NCI-H524 treated with DMSO at 0.1 percent for 48 hours (cell line): ENCODE results near the gene HID1.
"Not testable (repeated sequence)": the region's sequence is repeated elsewhere in the genome, so short reads cannot be mapped to it uniquely, and the experiment has no call there.

Experiments
- DNase-seq: peaks from one replicate; lab custom pipeline; 2025; lab: John Stamatoyannopoulos, UW

Gene HID1

GRCh38 chr17:74921769-74922168, 50.8 kb downstream of the HID1 start:
- no peak for DNase-seq

GRCh38 chr17:74921026-74921681, 51.4 kb downstream of the HID1 start:
- DNase-seq, result no peak

- DNase-seq, result no peak
These were observed 51.9 kb downstream of the HID1 start for GRCh38 chr17:74920642-74921025.

- DNase-seq, result no peak
These were observed 52.3 kb downstream of the HID1 start for GRCh38 chr17:74920306-74920620.

GRCh38 chr17:74919440-74920305, 52.9 kb downstream of the HID1 start:
- DNase-seq, result no peak

GRCh38 chr17:74918906-74919305, 53.7 kb downstream of the HID1 start:
- DNase-seq, result no peak

- DNase-seq, result no peak
These were observed 55.1 kb downstream of the HID1 start for GRCh38 chr17:74917430-74917829.

GRCh38 chr17:74916851-74917199, 55.7 kb downstream of the HID1 start:
- no peak for DNase-seq

- no peak for DNase-seq
These were observed 56.3 kb downstream of the HID1 start for GRCh38 chr17:74916136-74916850.

- not testable (repeated sequence) for DNase-seq
These were observed 61.1 kb downstream of the HID1 start for GRCh38 chr17:74911423-74911822.

GRCh38 chr17:74909097-74909496, 63.5 kb downstream of the HID1 start:
- DNase-seq, result not testable (repeated sequence)

GRCh38 chr17:74907012-74907411, 65.5 kb downstream of the HID1 start:
- no peak for DNase-seq

GRCh38 chr17:74906214-74906793, 66.3 kb downstream of the HID1 start:
- not testable (repeated sequence) for DNase-seq

GRCh38 chr17:74904687-74905409, 67.7 kb downstream of the HID1 start:
- no peak for DNase-seq

- no peak for DNase-seq
These were observed 68.9 kb downstream of the HID1 start for GRCh38 chr17:74903671-74904070.

GRCh38 chr17:74903034-74903433, 69.5 kb downstream of the HID1 start:
- no peak for DNase-seq

GRCh38 chr17:74901353-74902135, 71.0 kb downstream of the HID1 start:
- DNase-seq, result no peak
